ENCODE results near the gene CCDC15. TPM values are rescaled to one million over a fixed set of nuclear protein-coding genes. Genes with fewer than 3 reads are reported as not detected.
"Not testable (repeated sequence)": the region's sequence is repeated elsewhere in the genome, so short reads cannot be mapped to it uniquely, and the experiment has no call there.

Gene CCDC15
- total RNA-seq, 4 donors from 2014 or later, result 2.0 to 11.5 (median 3.8) TPM

DNA sequence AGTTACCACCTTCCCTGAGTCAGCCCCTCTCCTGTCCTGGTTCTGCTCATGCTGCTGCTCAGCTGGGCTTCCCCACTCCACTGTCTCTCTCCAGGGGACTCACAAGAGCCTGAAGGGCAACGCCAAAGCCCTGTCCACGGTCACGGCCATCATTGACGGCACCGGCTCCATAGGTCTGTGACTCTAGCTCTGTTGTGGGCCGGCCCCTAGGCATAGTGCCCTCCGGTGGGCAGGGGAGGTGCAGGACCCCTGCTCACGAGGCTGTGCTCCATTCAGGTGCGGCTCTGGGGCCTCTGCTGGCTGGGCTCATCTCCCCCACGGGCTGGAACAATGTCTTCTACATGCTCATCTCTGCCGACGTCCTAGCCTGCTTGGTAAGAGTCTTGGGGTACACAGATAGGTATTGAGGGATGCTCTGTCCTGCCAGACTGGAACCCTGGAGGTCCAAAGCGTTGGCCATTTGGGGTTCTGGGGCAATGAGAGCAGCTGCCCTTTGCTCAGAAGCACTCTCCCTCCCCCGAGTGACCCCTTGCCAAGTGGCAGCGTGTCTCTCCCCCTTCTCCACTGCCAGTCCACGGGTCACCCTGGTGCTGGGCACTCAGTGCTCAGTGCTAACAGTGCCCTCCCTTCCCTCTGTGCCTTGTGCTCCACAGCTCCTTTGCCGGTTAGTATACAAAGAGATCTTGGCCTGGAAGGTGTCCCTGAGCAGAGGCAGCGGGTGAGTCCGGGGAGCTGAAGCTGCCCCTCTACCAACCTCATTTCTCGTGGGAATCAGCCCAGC, 131.5 kb downstream of the CCDC15 start:
- WGBS, result 100% methylated on average over 2 of the region's 20 CpGs
- Histone ChIP-seq H3K4me1 (peaks cover 17% of the 10 kb centered on the region), H3K27ac (no peak overlapping the region), H3K9me3 (no peaks in the 10 kb centered on the region), H3K36me3 (no peaks in the 10 kb centered on the region), H3K27me3 (peaks cover 3% of the 10 kb centered on the region), H3K4me3 (no peak overlapping the region)
- DNase-seq (ENCODE audit: low spot score in 2 of 2), result no peak
- no peak for TF ChIP-seq POLR2AphosphoS5 (IDR thresholded peaks at IDR 0.05)
- no peak for TF ChIP-seq POLR2A (IDR thresholded peaks at IDR 0.05)
- TF ChIP-seq, protein P1, sequence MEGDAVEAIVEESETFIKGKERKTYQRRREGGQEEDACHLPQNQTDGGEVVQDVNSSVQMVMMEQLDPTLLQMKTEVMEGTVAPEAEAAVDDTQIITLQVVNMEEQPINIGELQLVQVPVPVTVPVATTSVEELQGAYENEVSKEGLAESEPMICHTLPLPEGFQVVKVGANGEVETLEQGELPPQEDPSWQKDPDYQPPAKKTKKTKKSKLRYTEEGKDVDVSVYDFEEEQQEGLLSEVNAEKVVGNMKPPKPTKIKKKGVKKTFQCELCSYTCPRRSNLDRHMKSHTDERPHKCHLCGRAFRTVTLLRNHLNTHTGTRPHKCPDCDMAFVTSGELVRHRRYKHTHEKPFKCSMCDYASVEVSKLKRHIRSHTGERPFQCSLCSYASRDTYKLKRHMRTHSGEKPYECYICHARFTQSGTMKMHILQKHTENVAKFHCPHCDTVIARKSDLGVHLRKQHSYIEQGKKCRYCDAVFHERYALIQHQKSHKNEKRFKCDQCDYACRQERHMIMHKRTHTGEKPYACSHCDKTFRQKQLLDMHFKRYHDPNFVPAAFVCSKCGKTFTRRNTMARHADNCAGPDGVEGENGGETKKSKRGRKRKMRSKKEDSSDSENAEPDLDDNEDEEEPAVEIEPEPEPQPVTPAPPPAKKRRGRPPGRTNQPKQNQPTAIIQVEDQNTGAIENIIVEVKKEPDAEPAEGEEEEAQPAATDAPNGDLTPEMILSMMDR (IDR thresholded peaks at IDR 0.05), result no peak
- no peak for TF ChIP-seq EP300 (IDR thresholded peaks at IDR 0.05)

DNA sequence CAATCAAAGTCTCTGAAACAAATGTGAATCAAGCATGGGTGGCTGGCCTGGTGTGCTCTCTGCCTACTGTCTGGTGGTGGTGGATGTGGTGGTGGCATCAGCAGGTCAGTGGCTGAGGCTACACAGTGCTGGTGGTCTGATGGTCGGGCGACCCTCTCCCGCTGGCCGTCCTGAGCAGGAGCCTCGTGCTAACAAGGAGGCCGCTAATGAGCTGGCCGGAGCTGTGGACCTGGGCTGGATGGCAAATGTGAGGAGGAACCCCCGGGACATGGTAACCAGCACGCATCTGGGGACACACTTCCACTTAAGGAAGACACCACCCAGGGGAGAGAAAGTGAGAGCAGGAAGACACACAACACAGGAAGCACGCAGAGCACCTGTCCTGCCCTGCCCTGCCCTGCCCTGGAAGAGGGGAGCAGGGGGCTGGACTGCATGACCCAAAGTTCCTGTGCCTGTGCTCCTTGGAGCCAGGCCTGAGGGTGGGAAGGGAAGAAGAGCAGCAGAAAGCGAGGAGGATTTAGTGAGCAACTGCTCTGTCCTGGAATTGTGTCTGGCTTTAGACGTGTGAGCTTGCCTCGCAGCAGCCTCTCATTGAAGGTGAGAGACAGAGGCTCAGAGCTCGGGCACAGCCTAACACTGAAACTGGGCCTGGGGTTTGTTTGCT, 132.8 kb downstream of the CCDC15 start:
- no peaks in the 10 kb centered on the region for H3K27me3 ChIP-seq
- no peak for DNase-seq (ENCODE audit: low spot score in 2 of 2)
- H3K4me1 ChIP-seq, result peaks cover 19% of the 10 kb centered on the region
- H3K4me3 ChIP-seq, result no peak overlapping the region
- no peaks in the 10 kb centered on the region for H3K9me3 ChIP-seq
- TF ChIP-seq, protein P1 (IDR thresholded peaks at IDR 0.05), result no peak
- TF ChIP-seq POLR2AphosphoS5 (IDR thresholded peaks at IDR 0.05), result no peak
- no peak for TF ChIP-seq POLR2A (IDR thresholded peaks at IDR 0.05)
- TF ChIP-seq EP300 (IDR thresholded peaks at IDR 0.05), result no peak
- H3K36me3 ChIP-seq, result no peaks in the 10 kb centered on the region
- H3K27ac ChIP-seq, result no peak overlapping the region
- 92% methylated on average over 13 of the region's 14 CpGs for WGBS

GRCh38 chr11:125088123-125088522, 134.1 kb downstream of the CCDC15 start:
- Histone ChIP-seq H3K4me1 (peaks cover 10% of the 10 kb centered on the region), H3K4me3 (no peak overlapping the region), H3K27me3 (no peaks in the 10 kb centered on the region), H3K27ac (no peak overlapping the region), H3K9me3 (no peaks in the 10 kb centered on the region), H3K36me3 (no peaks in the 10 kb centered on the region)
- 67% methylated on average over 2 of the region's 2 CpGs for WGBS
- TF ChIP-seq POLR2A (IDR thresholded peaks at IDR 0.05) (no peak), POLR2AphosphoS5 (IDR thresholded peaks at IDR 0.05) (no peak)
- DNase-seq (ENCODE audit: low spot score in 2 of 2), result no peak

GRCh38 chr11:125088576-125089455, 134.8 kb downstream of the CCDC15 start:
- H3K4me3 ChIP-seq, result no peak overlapping the region
- no peak overlapping the region for H3K27ac ChIP-seq
- WGBS, result 72% methylated on average over 10 of the region's 20 CpGs
- H3K27me3 ChIP-seq, result no peaks in the 10 kb centered on the region
- TF ChIP-seq POLR2AphosphoS5 (IDR thresholded peaks at IDR 0.05) (no peak), POLR2A (IDR thresholded peaks at IDR 0.05) (no peak), EP300 (IDR thresholded peaks at IDR 0.05) (no peak)
- TF ChIP-seq, protein P1 (IDR thresholded peaks at IDR 0.05), result no peak
- DNase-seq (ENCODE audit: low spot score in 2 of 2), result no peak
- no peaks in the 10 kb centered on the region for H3K36me3 ChIP-seq
- H3K4me1 ChIP-seq, result peaks cover 3% of the 10 kb centered on the region
- no peaks in the 10 kb centered on the region for H3K9me3 ChIP-seq

GRCh38 chr11:125089481-125089880, 135.5 kb downstream of the CCDC15 start:
- not testable (repeated sequence) for H3K9me3 ChIP-seq, H3K27ac ChIP-seq
- WGBS, result 93% methylated on average over 15 of the region's 31 CpGs

GRCh38 chr11:125090151-125090550, 136.1 kb downstream of the CCDC15 start:
- H3K4me3 ChIP-seq; H3K4me1 ChIP-seq; H3K27ac ChIP-seq; DNase-seq (ENCODE audit: low spot score in 2 of 2); H3K36me3 ChIP-seq; H3K27me3 ChIP-seq; H3K9me3 ChIP-seq: not testable (repeated sequence)
- WGBS, result 87% methylated on average over 10 of the region's 10 CpGs

More at GRCh38 chr11:125089481-125089880, 135.5 kb downstream of the CCDC15 start:
- not testable (repeated sequence) for H3K36me3 ChIP-seq; H3K4me3 ChIP-seq; DNase-seq (ENCODE audit: low spot score in 2 of 2); H3K4me1 ChIP-seq; H3K27me3 ChIP-seq

Data from suprapubic skin (tissue), 4 donors.